ENCODE measurements around the gene NPNT.

- TF ChIP-seq PATZ1 (CRISPR knock-in tag; IDR thresholded peaks at IDR 0.05; ENCODE audit: borderline replicate concordance) (no peak), ZFP30 (CRISPR knock-in tag; IDR thresholded peaks at IDR 0.05) (no peak), BACH2 (CRISPR knock-in tag; IDR thresholded peaks at IDR 0.05; ENCODE audit: borderline replicate concordance) (no peak), CREB5 (CRISPR knock-in tag; IDR thresholded peaks at IDR 0.05; ENCODE audit: low read depth) (no peak), TOX (CRISPR knock-in tag; IDR thresholded peaks at IDR 0.05; ENCODE audit: borderline replicate concordance) (no peak), ZFP3 (CRISPR knock-in tag; IDR thresholded peaks at IDR 0.05) (no peak), TCF4 (CRISPR knock-in tag; IDR thresholded peaks at IDR 0.05; ENCODE audit: borderline replicate concordance) (no peak), ZNF70 (CRISPR knock-in tag; IDR thresholded peaks at IDR 0.05) (no peak)
Observed at GRCh38 chr4:105875233-105875632, 20.0 kb upstream of the NPNT start.

All from SK-N-SH treated with all-trans-retinoic acid at 6 μM for 48 hours (cell line).